Uterus (tissue), 2 donors: ENCODE measurements around the gene SPRED3.

Source experiments
- CTCF ChIP-seq, 4 experiments: fragments of 200-600 bp in 2 of 4; fragments of 450-650 bp in 2 of 4; sonication (generic) in 2 of 4; IDR thresholded peaks; one replicate each; pipeline ENCODE4 v1.5.1; 2016 to 2019; ENCODE audit warnings: antibody characterized with exemption in 4 of 4, mild to moderate bottlenecking in 2 of 4, moderate library complexity in 1 of 4
- POLR2A ChIP-seq, 2 donors: fragments of 450-650 bp; IDR thresholded peaks; one replicate each; pipeline ENCODE4 v1.6.1; 2016; ENCODE audit warnings: antibody characterized with exemption in 2 of 2, mild to moderate bottlenecking in 1 of 2, moderate library complexity in 1 of 2

GRCh38 chr19:38401148-38401547 is 12.7 kb downstream of the SPRED3 start:
- TF ChIP-seq CTCF (IDR thresholded peaks at IDR 0.05) (no peak), POLR2A (IDR thresholded peaks at IDR 0.05) (no peak)
